ENCODE measurements around the gene RIBC1.
"Not testable (repeated sequence)": the region's sequence is repeated elsewhere in the genome, so short reads cannot be mapped to it uniquely, and the experiment has no call there.

Gene RIBC1
- 0.80 to 1.7 (median 0.99) reads per million in 4 experiments for total RNA-seq

- DNase-seq, result no peak
Measured at GRCh38 chrX:53422861-53423306, at the start of gene RIBC1. TSS of gene RIBC1 (plus strand) at chrX:53422873. CDS start at chrX:53426277, 3,404 bp downstream.

- no peak for DNase-seq
Measured at GRCh38 chrX:53373307-53373706, 49.4 kb upstream of the RIBC1 start.

- no peak for DNase-seq
Measured at GRCh38 chrX:53374222-53374820, 48.4 kb upstream of the RIBC1 start.

GRCh38 chrX:53374923-53375322 lies 47.8 kb upstream of the RIBC1 start:
- DNase-seq, result no peak

- no peak for DNase-seq
Measured at GRCh38 chrX:53376888-53377287, 45.8 kb upstream of the RIBC1 start.

- no peak for DNase-seq
Measured at GRCh38 chrX:53377464-53377863, 45.2 kb upstream of the RIBC1 start.

- DNase-seq, result no peak
Measured at GRCh38 chrX:53379008-53379710, 43.5 kb upstream of the RIBC1 start.

GRCh38 chrX:53379747-53380146 lies 42.9 kb upstream of the RIBC1 start:
- no peak for DNase-seq

- DNase-seq, result no peak
Measured at GRCh38 chrX:53383376-53384076, 39.1 kb upstream of the RIBC1 start.

- DNase-seq, result no peak
Measured at GRCh38 chrX:53395605-53396298, 26.9 kb upstream of the RIBC1 start.

GRCh38 chrX:53398216-53398615 lies 24.5 kb upstream of the RIBC1 start:
- DNase-seq, result no peak

GRCh38 chrX:53403535-53403934 lies 19.1 kb upstream of the RIBC1 start:
- DNase-seq, result no peak

- no peak for DNase-seq
Measured at GRCh38 chrX:53412446-53412845, 10.2 kb upstream of the RIBC1 start.

- not testable (repeated sequence) for DNase-seq
Measured at GRCh38 chrX:53420351-53420750, 2.3 kb upstream of the RIBC1 start.

GRCh38 chrX:53421125-53421524 lies 1.5 kb upstream of the RIBC1 start:
- no peak for DNase-seq

GRCh38 chrX:53421772-53422085 lies 944 bp upstream of the RIBC1 start:
- DNase-seq, result peak; percentile 37

- peak; percentile 91 for DNase-seq
Measured at GRCh38 chrX:53422086-53422860, 400 bp upstream of the RIBC1 start, which contains the start of gene SMC1A. TSS of gene SMC1A (minus strand) at chrX:53422654. CDS start at chrX:53422600, 54 bp downstream.

- no peak for DNase-seq
Measured at GRCh38 chrX:53429755-53430154, 7.1 kb downstream of the RIBC1 start.

GRCh38 chrX:53430231-53430630 lies 7.6 kb downstream of the RIBC1 start:
- no peak for DNase-seq

- DNase-seq, result peak; percentile 73
Measured at GRCh38 chrX:53433651-53434639, 11.3 kb downstream of the RIBC1 start, which contains the start of gene HSD17B10. TSS of gene HSD17B10 (minus strand) at chrX:53434370. CDS start at chrX:53434345, 25 bp downstream.

GRCh38 chrX:53435997-53436396 lies 13.3 kb downstream of the RIBC1 start:
- peak; percentile 46 for DNase-seq
